ENCODE measurements around the gene CAPN7.

GRCh38 chr3:15276028-15276724 lies 70.1 kb downstream of the CAPN7 start:
- no peak for TF ChIP-seq CTCF (IDR thresholded peaks at IDR 0.05)
- TF ChIP-seq POLR2A (IDR thresholded peaks at IDR 0.05): no peak
- TF ChIP-seq POLR2AphosphoS5 (IDR thresholded peaks at IDR 0.05): no peak
